GM12878 (cell line): ENCODE results near the gene GNAT1. TPM values are rescaled to one million over a fixed set of nuclear protein-coding genes. Genes with fewer than 3 reads are reported as not detected.

Experiments used
- ASH2L ChIP-seq: fragments of 300-600, 200-600 bp; sonication (generic); IDR thresholded peaks from 2 replicates; pipeline ENCODE4 v1.6.1; 2017; ENCODE audit warnings: low read depth, mild to moderate bottlenecking, borderline replicate concordance
- ATF7 ChIP-seq: fragments of 450-650 bp; IDR thresholded peaks from 2 replicates; pipeline ENCODE4 v1.6.1; 2016; ENCODE audit warnings: low read depth, mild to moderate bottlenecking
- CEBPB ChIP-seq, 2 experiments: fragments of 150-350 bp in 1 of 2; IDR thresholded peaks; 2 replicates each; pipeline ENCODE4 v1.6.1; 2012 to 2014; ENCODE audit warnings: low read depth in 2 of 2, low read length in 2 of 2, borderline replicate concordance in 1 of 2, inconsistent platforms in 1 of 2
- EP300 ChIP-seq, 2 experiments: fragments of 150-350 bp in 1 of 2; IDR thresholded peaks; 2 replicates each; pipeline ENCODE4 v1.6.1; 2011 to 2012; ENCODE audit warnings: low read depth in 2 of 2, low read length in 2 of 2, borderline replicate concordance in 1 of 2, improper control_type of control experiment in 1 of 2, inconsistent platforms in 1 of 2; ENCODE audit not compliant: control insufficient read depth in 1 of 2
- KAT2A ChIP-seq: conservative IDR thresholded peaks from 2 replicates; pipeline ENCODE4 v1.6.1; 2011; ENCODE audit warnings: low read depth, low read length; ENCODE audit not compliant: control insufficient read depth
- MTA3 ChIP-seq: IDR thresholded peaks from 2 replicates; pipeline ENCODE4 v1.6.1; 2012; ENCODE audit warnings: low read length, inconsistent platforms, borderline replicate concordance
- MYB ChIP-seq: fragments of 150-350 bp; IDR thresholded peaks from 2 replicates; pipeline ENCODE4 v1.6.1; 2014; ENCODE audit warnings: mild to moderate bottlenecking, low read depth, low read length, borderline replicate concordance
- RB1 ChIP-seq: fragments of 450-650 bp; formaldehyde crosslinking; IDR thresholded peaks from 2 replicates; pipeline ENCODE4 v1.6.1; 2017; ENCODE audit warnings: mild to moderate bottlenecking, borderline replicate concordance
- RCOR1 ChIP-seq: conservative IDR thresholded peaks from 2 replicates; pipeline ENCODE4 v1.6.1; 2012; ENCODE audit warnings: low read depth, low read length, improper control_type of control experiment
- RUNX3 ChIP-seq: IDR thresholded peaks from 2 replicates; pipeline ENCODE4 v1.6.1; 2012; ENCODE audit warnings: low read length, inconsistent platforms
- SIX5 ChIP-seq: IDR thresholded peaks from 2 replicates; pipeline ENCODE4 v1.6.1; 2011; ENCODE audit warnings: mild to moderate bottlenecking, low read depth, low read length, moderate library complexity; ENCODE audit not compliant: severe bottlenecking
- SKIL ChIP-seq: fragments of 450-650 bp; IDR thresholded peaks from 2 replicates; pipeline ENCODE4 v1.6.1; 2017; ENCODE audit warnings: mild to moderate bottlenecking, low read depth, inconsistent platforms; ENCODE audit not compliant: poor library complexity, severe bottlenecking
- TARDBP ChIP-seq: IDR thresholded peaks from 2 replicates; pipeline ENCODE4 v1.6.1; 2016; ENCODE audit warnings: borderline replicate concordance
- TCF12 ChIP-seq: IDR thresholded peaks from 2 replicates; pipeline ENCODE4 v1.6.1; 2011; ENCODE audit warnings: low read depth, mild to moderate bottlenecking, low read length
- TCF3 ChIP-seq: IDR thresholded peaks from 2 replicates; pipeline ENCODE4 v1.6.1; 2012; ENCODE audit warnings: low read depth, mild to moderate bottlenecking, low read length, borderline replicate concordance; ENCODE audit not compliant: insufficient read depth
- WRNIP1 ChIP-seq: IDR thresholded peaks from 2 replicates; pipeline ENCODE4 v1.6.1; 2011; ENCODE audit warnings: low read depth, low read length, improper control_type of control experiment, borderline replicate concordance
- ZBED1 ChIP-seq: IDR thresholded peaks from 2 replicates; pipeline ENCODE4 v1.6.1; 2016; ENCODE audit warnings: borderline replicate concordance
- ZNF24 ChIP-seq: fragments of 450-650 bp; IDR thresholded peaks from 2 replicates; pipeline ENCODE4 v1.6.1; 2017; ENCODE audit warnings: antibody characterized with exemption, mild to moderate bottlenecking
- ZNF274 ChIP-seq: IDR thresholded peaks from one replicate; pipeline ENCODE4 v1.8.0; 2011; ENCODE audit not compliant: insufficient read length, insufficient read depth
- polyA plus RNA-seq, 11 experiments: library from polyadenylated mRNA; depleted of rRNA in 4 of 11; unstranded in 6 of 11; stranded (reverse) in 5 of 11; fragments of >200 nt; fragmentation: Nextera tagmentation in 4 of 11; fragmentation: Illumina TruSeq in 1 of 11; extraction: Ambion mirVana in 4 of 11; extraction: Trizol in 1 of 11; gene quantifications; 1 replicate in 1 of 11; 2 replicates in 10 of 11; pipeline versions ENCODE4 v1.2.1 to v1.2.3, GENCODE V29; 2011 to 2016; ENCODE audit warnings: inconsistent platforms in 2 of 11, missing spikeins in 2 of 11, low read depth in 1 of 11
- total RNA-seq, 4 experiments: library from RNA; depleted of rRNA in 3 of 4; stranded (reverse); fragments of >200 nt in 3 of 4; fragmentation: Illumina TruSeq in 1 of 4; extraction: Trizol in 1 of 4; gene quantifications; 2 replicates each; pipeline versions ENCODE4 v1.2.1 to v1.2.3, GENCODE V29; 2013 to 2021
- TF ChIP-seq, protein P1 (sequence below): fragments of 450-650 bp; IDR thresholded peaks from 2 replicates; pipeline ENCODE4 v1.6.1; 2017; ENCODE audit warnings: low read depth, mild to moderate bottlenecking, moderate library complexity
- TF ChIP-seq, protein P2 (sequence below): IDR thresholded peaks from 2 replicates; pipeline ENCODE4 v1.6.1; 2012; ENCODE audit warnings: improper control_type of control experiment, low read depth, low read length; ENCODE audit not compliant: insufficient replicate concordance

Gene GNAT1
- total and polyA plus RNA-seq, 10 of the 15 experiments (the other 5 are each of a cell fraction or from before 2014, with no cell fraction given), result not detected

GRCh38 chr3:50237754-50238548, 46.5 kb downstream of the GNAT1 start (continued):
- TF ChIP-seq ASH2L (no peak), SIX5 (no peak), TARDBP (no peak), KAT2A (no peak), RB1 (no peak), RCOR1 (no peak), RUNX3 (0 out of 2 replicates have a peak, but pooled peaks have one; percentile 31), ZNF274 (no peak), CEBPB (IDR thresholded peaks at IDR 0.05; ENCODE audit: borderline replicate concordance in 1 of 2, low read depth in 2 of 2, low read length in 2 of 2) (no peak), TCF12 (peak; percentile 37; the same call in 1 of the 2 replicates), SKIL (no peak), ZBED1 (no peak), TCF3 (no peak), ZNF24 (no peak), ATF7 (no peak), EP300 (IDR thresholded peaks at IDR 0.05; ENCODE audit: borderline replicate concordance in 1 of 2, control insufficient read depth in 1 of 2, low read depth in 2 of 2, low read length in 2 of 2) (no peak), MTA3 (no peak; the same call in 1 of the 2 replicates), WRNIP1 (no peak), MYB (no peak)
- TF ChIP-seq, protein P1, sequence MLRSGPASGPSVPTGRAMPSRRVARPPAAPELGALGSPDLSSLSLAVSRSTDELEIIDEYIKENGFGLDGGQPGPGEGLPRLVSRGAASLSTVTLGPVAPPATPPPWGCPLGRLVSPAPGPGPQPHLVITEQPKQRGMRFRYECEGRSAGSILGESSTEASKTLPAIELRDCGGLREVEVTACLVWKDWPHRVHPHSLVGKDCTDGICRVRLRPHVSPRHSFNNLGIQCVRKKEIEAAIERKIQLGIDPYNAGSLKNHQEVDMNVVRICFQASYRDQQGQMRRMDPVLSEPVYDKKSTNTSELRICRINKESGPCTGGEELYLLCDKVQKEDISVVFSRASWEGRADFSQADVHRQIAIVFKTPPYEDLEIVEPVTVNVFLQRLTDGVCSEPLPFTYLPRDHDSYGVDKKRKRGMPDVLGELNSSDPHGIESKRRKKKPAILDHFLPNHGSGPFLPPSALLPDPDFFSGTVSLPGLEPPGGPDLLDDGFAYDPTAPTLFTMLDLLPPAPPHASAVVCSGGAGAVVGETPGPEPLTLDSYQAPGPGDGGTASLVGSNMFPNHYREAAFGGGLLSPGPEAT, result no peak; the same call in none of the 2 replicates
- TF ChIP-seq, protein P2, sequence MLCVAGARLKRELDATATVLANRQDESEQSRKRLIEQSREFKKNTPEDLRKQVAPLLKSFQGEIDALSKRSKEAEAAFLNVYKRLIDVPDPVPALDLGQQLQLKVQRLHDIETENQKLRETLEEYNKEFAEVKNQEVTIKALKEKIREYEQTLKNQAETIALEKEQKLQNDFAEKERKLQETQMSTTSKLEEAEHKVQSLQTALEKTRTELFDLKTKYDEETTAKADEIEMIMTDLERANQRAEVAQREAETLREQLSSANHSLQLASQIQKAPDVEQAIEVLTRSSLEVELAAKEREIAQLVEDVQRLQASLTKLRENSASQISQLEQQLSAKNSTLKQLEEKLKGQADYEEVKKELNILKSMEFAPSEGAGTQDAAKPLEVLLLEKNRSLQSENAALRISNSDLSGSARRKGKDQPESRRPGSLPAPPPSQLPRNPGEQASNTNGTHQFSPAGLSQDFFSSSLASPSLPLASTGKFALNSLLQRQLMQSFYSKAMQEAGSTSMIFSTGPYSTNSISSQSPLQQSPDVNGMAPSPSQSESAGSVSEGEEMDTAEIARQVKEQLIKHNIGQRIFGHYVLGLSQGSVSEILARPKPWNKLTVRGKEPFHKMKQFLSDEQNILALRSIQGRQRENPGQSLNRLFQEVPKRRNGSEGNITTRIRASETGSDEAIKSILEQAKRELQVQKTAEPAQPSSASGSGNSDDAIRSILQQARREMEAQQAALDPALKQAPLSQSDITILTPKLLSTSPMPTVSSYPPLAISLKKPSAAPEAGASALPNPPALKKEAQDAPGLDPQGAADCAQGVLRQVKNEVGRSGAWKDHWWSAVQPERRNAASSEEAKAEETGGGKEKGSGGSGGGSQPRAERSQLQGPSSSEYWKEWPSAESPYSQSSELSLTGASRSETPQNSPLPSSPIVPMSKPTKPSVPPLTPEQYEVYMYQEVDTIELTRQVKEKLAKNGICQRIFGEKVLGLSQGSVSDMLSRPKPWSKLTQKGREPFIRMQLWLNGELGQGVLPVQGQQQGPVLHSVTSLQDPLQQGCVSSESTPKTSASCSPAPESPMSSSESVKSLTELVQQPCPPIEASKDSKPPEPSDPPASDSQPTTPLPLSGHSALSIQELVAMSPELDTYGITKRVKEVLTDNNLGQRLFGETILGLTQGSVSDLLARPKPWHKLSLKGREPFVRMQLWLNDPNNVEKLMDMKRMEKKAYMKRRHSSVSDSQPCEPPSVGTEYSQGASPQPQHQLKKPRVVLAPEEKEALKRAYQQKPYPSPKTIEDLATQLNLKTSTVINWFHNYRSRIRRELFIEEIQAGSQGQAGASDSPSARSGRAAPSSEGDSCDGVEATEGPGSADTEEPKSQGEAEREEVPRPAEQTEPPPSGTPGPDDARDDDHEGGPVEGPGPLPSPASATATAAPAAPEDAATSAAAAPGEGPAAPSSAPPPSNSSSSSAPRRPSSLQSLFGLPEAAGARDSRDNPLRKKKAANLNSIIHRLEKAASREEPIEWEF, result no peak
